Testis (tissue), 2 donors: ENCODE measurements around the gene THAP4.

ENCODE experiments used
- CTCF ChIP-seq, 3 experiments: fragments of 450-650 bp in 2 of 3; fragments of 200-600 bp in 1 of 3; sonication (generic) in 1 of 3; IDR thresholded peaks; one replicate each; pipeline ENCODE4 v1.5.1; 2016 to 2019; ENCODE audit warnings: antibody characterized with exemption in 3 of 3, mild to moderate bottlenecking in 2 of 3, moderate library complexity in 1 of 3
- POLR2A ChIP-seq: fragments of 450-650 bp; IDR thresholded peaks from one replicate; pipeline ENCODE4 v1.6.1; 2017; ENCODE audit warnings: antibody characterized with exemption, mild to moderate bottlenecking, moderate library complexity

DNA sequence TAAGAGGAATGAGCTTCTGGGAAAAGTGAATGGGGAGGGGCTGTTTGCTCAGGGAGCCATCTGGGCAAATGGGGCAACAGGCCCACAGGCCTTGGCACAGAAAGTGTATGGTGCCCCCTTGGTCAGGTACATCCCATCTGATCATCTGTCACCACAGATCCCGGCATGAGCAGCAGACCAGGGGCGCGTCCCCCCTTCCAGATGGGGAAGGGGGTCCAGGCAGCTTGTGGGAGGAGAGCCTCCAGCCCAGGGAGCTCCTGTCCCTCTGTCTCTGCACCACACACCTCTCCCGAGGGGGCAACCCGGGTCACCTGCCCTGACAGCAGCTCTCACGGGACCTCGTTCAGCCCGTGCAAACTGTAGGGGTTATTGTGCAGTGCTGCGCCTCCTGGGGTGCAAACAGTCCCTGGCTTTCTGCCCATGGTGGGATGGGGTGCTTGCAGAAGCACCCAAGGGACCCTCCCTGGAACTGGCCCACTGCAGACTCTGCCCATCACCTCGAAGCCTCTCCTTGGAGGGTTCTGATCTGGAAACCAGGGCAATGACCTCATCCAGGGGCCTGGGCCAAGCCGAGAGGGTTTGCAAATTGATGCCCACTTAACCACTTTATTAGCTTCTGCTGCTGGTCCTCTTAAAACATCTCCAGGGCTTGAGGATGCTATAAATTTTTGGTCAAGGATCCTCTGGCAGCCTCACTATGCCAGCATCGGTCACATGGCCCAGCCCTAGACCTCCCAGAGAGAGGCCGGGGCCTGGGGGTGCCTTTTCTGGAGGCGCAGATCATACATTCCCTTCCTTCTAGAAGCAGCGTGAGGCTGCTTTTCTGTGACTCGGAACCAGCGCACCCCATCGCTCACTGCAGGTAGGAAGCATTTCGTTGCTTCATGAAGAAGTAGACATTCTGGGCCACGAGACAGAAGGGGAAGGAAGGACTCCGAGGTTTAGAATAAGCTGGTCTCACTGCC, 86.1 kb downstream of the THAP4 start:
- no peak for TF ChIP-seq CTCF (IDR thresholded peaks at IDR 0.05)
- TF ChIP-seq POLR2A, result no peak
